ENCODE measurements around the gene HIP1. TPM values are rescaled to one million over a fixed set of nuclear protein-coding genes. Genes with fewer than 3 reads are reported as not detected.
A peak's percentile ranks its signal among the peaks of the same experiment; 100 is the strongest.
"Not testable (repeated sequence)": the region's sequence is repeated elsewhere in the genome, so short reads cannot be mapped to it uniquely, and the experiment has no call there.

Gene HIP1
- total and polyA plus RNA-seq, 5 experiments from 2014 or later: 0.13 to 2.1 (median 1.6) TPM

DNA sequence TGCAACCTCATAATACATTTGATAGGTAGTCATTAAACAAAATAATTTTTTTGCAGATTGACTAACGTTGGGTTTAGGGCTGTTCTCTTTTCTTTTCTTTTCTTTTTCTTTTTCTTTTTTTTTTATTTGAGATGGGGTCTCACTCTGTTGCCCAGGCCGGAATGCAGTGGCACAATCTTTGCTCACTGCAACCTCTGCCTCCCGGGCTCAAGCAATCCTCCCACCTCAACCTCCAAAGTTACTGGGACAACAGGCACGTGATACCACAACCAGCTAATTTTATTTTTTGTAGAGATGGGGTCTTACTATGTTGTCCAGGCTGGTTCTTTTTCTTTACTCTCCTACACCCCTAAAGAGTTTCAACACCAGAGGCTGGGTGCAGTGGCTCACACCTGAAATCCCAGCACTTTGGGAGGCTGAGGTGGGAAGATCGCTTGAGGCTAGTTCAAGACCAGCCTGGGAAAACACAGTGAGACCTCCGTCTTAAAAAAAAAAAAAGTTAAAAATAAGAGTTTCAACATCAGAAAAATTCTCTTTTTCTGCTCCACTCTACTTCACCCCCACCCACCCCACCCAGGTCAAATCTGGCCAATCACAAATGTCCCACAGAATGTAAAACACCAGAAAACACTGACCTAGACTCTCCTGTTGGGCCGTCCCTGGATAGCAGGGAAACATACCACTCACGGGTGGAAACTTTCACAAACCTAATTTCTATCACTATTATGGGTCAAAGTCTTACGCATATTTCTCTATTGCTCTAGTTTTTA, 3.0 kb downstream of the HIP1 start:
- Mint-ChIP-seq H3K4me1 (peaks cover 10 to 56% (median 16%) of the 10 kb centered on the region in 4 donors), H3K36me3 (no peaks in the 10 kb centered on the region), H3K9me3 (no peaks in the 10 kb centered on the region), H3K27me3 (peaks cover 0 to 10% (median 2%) of the 10 kb centered on the region in 5 donors), H3K27ac (no peak overlapping the region), H3K4me3 (no peak overlapping the region)
- DNase-seq (no peak), ATAC-seq (no peak)
- POLR2A ChIA-PET: no interaction called here

DNA sequence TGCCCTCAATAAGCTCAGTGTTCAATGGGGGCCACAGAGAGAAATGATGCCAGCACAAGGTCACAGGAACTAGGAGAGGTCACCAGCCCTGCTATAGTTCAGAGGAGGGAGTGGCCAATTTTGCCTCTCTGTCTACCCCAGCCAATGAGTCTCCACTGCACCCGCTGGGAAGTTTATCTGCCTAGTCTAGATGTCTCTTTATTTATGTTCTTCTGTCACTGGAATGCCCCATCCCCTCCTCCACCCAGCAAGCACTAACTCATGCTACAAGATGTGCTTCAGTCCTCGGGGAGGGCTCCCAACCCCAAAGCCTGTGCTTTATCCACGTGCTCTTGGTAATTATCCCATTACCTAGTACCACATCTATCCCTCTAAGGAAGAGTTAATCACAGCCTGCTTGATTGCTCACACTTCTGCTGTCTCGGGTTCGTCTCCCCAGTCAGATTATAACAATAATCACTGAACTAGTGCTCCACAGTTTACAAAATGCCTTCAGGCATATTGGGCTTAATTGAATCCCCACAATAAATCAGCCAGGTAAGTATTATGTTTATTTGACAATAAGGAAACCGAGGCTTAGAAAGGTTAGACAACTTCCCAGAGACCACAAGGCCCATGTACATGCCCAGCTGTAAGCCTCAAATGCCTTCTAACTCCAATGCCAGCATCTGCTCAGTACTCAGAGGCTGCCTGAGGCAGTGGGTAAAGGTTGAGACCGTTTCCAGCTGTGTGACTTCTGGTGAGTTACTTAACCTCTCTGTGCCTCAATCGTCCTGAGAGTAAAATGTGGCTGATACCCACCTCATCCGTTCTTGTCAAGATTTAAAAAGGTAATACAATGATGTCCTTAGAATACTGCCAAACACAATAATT, 3.9 kb downstream of the HIP1 start:
- POLR2A ChIA-PET: no interaction called here
- H3K9me3 Mint-ChIP-seq: no peaks in the 10 kb centered on the region
- no peak overlapping the region for H3K27ac Mint-ChIP-seq
- no peaks in the 10 kb centered on the region for H3K36me3 Mint-ChIP-seq
- H3K4me3 Mint-ChIP-seq: no peak overlapping the region
- ATAC-seq (no peak), DNase-seq (no peak)
- H3K4me1 Mint-ChIP-seq: peaks cover 13 to 56% (median 17%) of the 10 kb centered on the region in 4 donors
- peaks cover 0 to 10% (median 2%) of the 10 kb centered on the region in 5 donors for H3K27me3 Mint-ChIP-seq

DNA sequence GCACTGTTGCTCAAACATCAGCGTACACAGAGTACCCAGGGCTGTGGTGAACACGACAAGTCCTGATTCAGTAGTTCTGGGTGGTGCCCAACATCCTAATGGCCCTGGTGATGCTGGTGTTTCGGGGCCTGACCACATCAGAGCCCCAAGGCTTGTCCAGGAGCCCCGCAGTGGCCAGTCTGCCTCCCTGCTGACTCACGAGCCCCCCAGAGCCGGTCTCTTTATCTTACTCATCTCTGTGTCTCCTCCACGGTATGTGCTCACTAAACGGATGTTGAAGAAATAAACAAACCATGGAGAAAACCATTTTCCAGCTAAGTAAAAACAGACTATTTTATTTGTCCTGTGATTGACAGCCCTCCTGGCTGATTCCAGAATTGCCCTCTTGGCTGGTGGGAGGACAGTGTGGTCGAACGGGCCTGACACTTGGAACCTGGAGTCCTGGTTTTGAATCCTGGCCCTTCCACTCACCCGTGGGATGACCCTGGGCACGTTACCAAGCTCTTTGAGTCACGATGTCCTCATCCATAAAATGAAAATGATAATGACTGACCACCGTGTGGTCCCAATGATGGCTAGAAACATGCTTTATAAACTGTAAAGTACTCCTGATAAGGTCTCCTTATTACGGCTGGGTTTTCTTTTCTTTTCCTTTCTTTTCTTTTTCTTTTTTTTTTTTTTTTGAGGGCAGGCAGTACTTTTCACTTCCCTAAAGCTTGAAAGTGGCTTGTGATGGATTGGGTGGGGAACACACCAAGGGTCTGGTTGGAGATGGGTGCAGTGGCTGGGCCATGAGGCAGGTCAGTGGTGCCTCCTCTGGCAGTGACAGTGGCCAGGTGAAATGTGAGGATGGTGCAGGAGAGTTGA, 5.7 kb downstream of the HIP1 start:
- H3K36me3 Mint-ChIP-seq: no peaks in the 10 kb centered on the region
- ATAC-seq: no peak
- H3K4me1 Mint-ChIP-seq: peaks cover 13 to 63% (median 23%) of the 10 kb centered on the region in 4 donors
- peak overlapping the region in 2 of 10 donors; percentile 34 for H3K27ac Mint-ChIP-seq
- POLR2A ChIA-PET: interaction anchor here (0.7 kb wide), 1 partner anchor 44 kb away, joined by 3 read pairs; no protein-coding TSS in a partner anchor
- peaks cover 0 to 10% (median 2%) of the 10 kb centered on the region in 5 donors for H3K27me3 Mint-ChIP-seq
- H3K9me3 Mint-ChIP-seq: no peaks in the 10 kb centered on the region
- peak overlapping the region in 2 of 10 donors; percentile 4 to 50 for H3K4me3 Mint-ChIP-seq
- no peak for DNase-seq

DNA sequence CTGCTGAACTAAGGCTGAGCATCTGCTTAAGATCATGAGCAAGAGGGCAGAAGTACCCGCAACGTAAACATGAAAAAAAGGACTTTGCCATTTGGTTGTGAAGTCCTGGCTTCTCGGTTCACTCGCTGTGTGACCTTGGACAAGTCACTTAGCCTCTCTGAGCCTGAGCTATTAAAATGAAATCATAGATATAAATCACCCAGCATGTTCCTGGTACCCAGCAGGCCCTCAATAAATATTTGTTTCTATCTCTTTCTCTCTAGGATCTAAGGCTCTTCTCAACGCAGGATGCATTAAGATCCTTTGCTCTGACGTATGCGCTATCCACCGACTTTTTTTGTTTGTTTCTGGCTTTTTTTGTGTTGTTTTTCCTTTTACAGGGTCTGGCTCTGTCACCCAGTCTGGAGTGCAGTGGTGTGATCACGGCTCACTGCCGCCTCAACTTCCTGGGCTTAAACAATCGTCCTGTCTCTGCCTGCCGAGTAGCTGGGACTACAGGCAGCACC, 6.7 kb downstream of the HIP1 start:
- H3K4me3 Mint-ChIP-seq: peak overlapping the region in 1 of 10 donors; percentile 50
- DNase-seq (no peak), ATAC-seq (no peak)
- H3K4me1 Mint-ChIP-seq: peaks cover 13 to 65% (median 26%) of the 10 kb centered on the region in 4 donors
- POLR2A ChIA-PET: no interaction called here
- peak overlapping the region in 2 of 10 donors; percentile 22 to 34 for H3K27ac Mint-ChIP-seq
- H3K36me3 Mint-ChIP-seq: no peaks in the 10 kb centered on the region
- H3K9me3 Mint-ChIP-seq: no peaks in the 10 kb centered on the region
- peaks cover 0 to 10% (median 2%) of the 10 kb centered on the region in 5 donors for H3K27me3 Mint-ChIP-seq

DNA sequence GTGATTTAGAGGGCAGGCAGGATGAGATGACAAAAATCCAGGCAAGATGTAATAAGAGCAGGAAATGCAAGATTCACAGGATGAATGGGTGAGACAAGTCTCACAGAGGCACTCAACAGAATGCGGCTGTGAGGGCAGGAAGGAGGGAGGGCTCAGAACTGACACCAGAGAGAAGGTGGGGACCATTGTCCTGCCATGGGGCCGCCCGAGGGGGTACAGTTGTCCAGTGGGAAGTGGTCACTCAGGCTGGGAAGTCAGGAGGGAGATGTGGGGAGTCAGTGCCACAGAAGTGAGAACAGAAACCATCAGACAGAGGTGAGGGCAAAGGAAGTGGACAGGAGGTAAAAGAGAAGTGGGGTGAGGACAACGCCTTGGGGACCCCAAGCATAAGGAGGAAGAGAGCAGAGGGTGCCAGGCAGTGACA, 8.9 kb downstream of the HIP1 start:
- peak in 1 of 10 donors; percentile 8 for DNase-seq
- no peak for ATAC-seq
- H3K9me3 Mint-ChIP-seq: no peaks in the 10 kb centered on the region
- H3K36me3 Mint-ChIP-seq: no peaks in the 10 kb centered on the region
- H3K27me3 Mint-ChIP-seq: peaks cover 0 to 6% (median 2%) of the 10 kb centered on the region in 5 donors
- peak overlapping the region in 7 of 10 donors; percentile 1 to 83 (median 24) for H3K4me3 Mint-ChIP-seq
- H3K27ac Mint-ChIP-seq: peak overlapping the region in 9 of 10 donors; percentile 5 to 87 (median 48)
- POLR2A ChIA-PET: interaction anchor here (0.6 kb wide), 1 partner anchor 9 kb away, joined by 3 read pairs; the partner anchor contains the start of gene HIP1
- H3K4me1 Mint-ChIP-seq: peaks cover 13 to 76% (median 25%) of the 10 kb centered on the region in 4 donors

DNA sequence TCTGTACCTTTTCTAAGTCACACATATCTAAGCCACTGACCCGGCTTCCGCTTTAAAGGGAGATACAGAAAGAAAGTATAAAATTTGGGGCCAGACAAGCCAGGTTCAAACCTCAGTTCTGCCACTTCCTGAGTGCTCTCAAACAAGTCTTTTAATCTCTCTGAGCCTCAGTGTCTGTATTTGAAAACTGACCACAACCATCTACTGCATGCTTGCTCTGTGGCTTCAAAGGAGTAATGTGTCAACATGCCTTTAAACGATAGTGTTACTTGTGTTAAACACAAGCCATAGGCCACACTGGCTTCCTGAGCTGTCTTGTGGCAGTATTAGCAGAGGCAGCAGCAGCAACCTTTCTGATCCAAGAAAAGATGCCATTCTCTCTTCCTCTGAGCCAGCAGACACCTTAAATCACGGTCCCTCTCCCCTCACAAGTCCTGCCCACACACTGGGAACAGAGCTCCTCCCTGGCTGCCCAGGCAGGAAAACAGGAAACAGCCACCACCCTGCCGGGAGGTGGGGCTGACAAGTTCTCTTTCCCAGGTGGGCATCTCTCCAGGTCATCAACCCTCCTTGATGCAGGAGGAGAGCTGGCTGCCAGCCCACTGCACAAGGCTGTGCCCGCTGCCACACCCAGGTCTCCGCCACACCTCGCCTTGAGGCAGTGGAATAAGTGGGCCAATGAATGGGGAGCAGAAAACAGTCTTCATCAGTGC, 10.7 kb downstream of the HIP1 start:
- Mint-ChIP-seq H3K36me3 (no peaks in the 10 kb centered on the region), H3K4me3 (peak overlapping the region; percentile 39 to 71 (median 48)), H3K9me3 (no peaks in the 10 kb centered on the region), H3K4me1 (peaks cover 12 to 76% (median 25%) of the 10 kb centered on the region in 4 donors), H3K27me3 (peaks cover 0 to under 1% (median 0%) of the 10 kb centered on the region in 5 donors), H3K27ac (peak overlapping the region; percentile 45 to 92 (median 78))
- POLR2A ChIA-PET: interaction anchor here (0.6 to 0.7 kb wide), 5 partner anchors 9 to 177 kb away, joined by 3 to 5 read pairs (median 4); no protein-coding TSS in a partner anchor
- ATAC-seq (peak; percentile 81 to 83), DNase-seq (peak in 6 of 10 donors; percentile 19 to 59 (median 32))

DNA sequence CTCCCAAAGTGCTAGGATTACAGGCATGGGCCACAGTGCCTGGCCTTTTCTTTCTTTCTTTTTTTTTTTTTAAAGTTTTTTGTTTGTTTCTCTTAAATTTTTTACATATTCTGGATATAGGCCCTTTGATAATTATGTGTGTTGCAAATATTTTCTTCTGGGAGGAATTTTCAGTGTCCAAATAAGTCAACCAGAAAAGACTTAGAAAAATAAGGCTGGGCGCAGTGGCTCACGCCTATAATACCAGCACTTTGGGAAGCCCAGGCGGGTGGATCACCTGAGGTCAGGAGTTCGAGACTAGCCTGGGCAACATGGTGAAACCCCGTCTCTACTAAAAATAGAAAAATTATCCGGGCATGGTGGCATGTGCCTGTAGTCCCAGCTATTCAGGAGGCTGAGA, 11.4 kb downstream of the HIP1 start:
- not testable (repeated sequence) for H3K36me3 Mint-ChIP-seq, DNase-seq, H3K27me3 Mint-ChIP-seq, ATAC-seq, H3K9me3 Mint-ChIP-seq
- peaks cover 12 to 70% (median 25%) of the 10 kb centered on the region in 4 donors for H3K4me1 Mint-ChIP-seq
- peak overlapping the region in 2 of 10 donors; percentile 61 to 71 for H3K4me3 Mint-ChIP-seq
- POLR2A ChIA-PET: interaction anchor here (0.7 kb wide), 1 partner anchor 10 kb away, joined by 4 read pairs; no protein-coding TSS in a partner anchor
- H3K27ac Mint-ChIP-seq: peak overlapping the region in 8 of 10 donors; percentile 47 to 92 (median 80)

DNA sequence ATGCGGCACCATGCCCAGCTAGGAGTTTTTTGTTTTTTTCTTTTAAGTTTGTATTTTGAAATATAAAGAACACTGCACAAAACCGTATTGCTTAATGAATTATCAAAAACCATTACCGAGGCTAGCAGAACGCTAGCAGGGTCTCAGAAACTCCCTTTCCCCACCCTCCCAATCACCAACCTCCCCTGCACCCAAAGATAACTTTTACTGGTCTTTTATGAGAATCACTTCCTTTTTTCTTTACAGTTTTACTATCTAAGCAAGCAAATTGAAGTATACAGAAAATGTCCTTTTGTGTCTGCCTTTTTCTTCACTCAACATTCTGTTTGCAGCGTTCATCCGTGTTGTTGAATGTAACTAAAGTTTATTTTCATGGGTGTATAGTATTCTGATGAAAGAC, 13.4 kb downstream of the HIP1 start:
- no peak for ATAC-seq
- H3K27me3 Mint-ChIP-seq: no peaks in the 10 kb centered on the region

DNA sequence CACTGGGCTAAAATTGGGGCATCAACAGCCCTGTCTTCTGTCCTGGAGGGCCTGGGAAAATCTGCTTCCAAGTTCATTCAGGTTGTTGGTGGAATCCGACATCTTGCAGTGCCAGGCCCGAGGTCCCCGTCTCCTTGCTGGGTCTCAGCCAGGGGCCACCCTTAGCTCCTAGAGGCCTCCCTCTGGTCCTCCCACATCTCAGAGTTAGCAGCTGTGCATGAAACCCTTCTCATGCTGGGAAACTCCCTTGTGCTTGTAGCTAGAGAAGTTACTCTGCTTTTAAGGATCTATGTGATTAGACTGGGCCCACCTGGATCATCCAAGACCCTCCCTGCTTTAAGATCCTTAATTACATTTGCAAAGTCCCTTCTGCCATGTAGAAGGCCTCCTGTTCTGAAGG, 15.3 kb downstream of the HIP1 start:
- Mint-ChIP-seq H3K9me3 (no peaks in the 10 kb centered on the region), H3K4me3 (peak overlapping the region in 1 of 10 donors; percentile 19), H3K27me3 (no peaks in the 10 kb centered on the region), H3K27ac (peak overlapping the region in 1 of 10 donors; percentile 15), H3K36me3 (no peaks in the 10 kb centered on the region), H3K4me1 (peaks cover 1 to 35% (median 10%) of the 10 kb centered on the region in 4 donors)
- DNase-seq: no peak
- no peak for ATAC-seq
- POLR2A ChIA-PET: no interaction called here

More for the DNA sequence above, 13.4 kb downstream of the HIP1 start:
- Mint-ChIP-seq H3K9me3 (no peaks in the 10 kb centered on the region), H3K4me1 (peaks cover 10 to 53% (median 24%) of the 10 kb centered on the region in 4 donors), H3K27ac (peak overlapping the region in 1 of 10 donors; percentile 61), H3K36me3 (no peaks in the 10 kb centered on the region), H3K4me3 (no peak overlapping the region)
- POLR2A ChIA-PET: no interaction called here
- DNase-seq: no peak

DNA sequence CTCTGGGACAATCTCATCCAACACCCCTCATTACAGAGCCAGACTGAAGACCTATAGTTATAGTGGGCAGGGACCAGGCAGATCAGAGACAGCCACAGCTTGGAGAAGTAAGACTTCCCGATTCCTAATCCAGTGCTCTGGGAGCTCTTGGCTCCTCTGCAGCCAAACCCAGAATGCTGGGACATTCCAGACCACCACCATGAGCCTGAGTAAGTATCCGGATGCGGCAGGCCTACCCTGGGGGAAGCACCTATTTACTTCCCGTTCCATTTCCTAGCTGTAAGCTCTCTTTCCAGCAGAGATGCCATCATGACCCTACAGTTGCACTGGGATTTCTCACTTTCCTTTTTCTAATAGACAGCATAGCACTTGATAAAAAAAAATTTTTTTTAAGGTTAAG, 16.4 kb downstream of the HIP1 start:
- ATAC-seq: no peak
- POLR2A ChIA-PET: no interaction called here
- Mint-ChIP-seq H3K9me3 (no peaks in the 10 kb centered on the region), H3K27me3 (no peaks in the 10 kb centered on the region), H3K4me3 (no peak overlapping the region), H3K27ac (no peak overlapping the region), H3K4me1 (peaks cover 0 to 24% (median under 1%) of the 10 kb centered on the region in 4 donors), H3K36me3 (no peaks in the 10 kb centered on the region)
- DNase-seq: no peak

DNA sequence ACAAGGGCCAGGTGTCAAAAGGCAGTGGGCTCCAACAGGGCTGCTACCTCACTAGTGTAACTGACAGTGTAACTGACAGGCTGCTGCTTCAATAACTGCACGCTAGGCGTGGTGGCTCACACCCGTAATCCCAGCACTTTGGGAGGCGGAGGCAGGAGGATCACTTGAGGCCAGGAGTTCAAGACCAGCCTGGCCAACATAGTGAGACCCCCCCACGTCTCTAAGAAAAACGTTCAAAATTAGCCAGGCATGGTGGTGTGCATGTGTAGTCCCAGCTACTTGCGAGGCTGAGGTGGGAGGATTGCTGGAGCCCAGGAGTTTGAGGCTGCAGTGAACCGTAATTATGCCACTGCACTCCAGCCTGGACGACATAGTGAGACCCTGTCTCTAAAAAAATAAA, 16.8 kb downstream of the HIP1 start:
- ATAC-seq, H3K36me3 Mint-ChIP-seq, H3K27ac Mint-ChIP-seq, H3K27me3 Mint-ChIP-seq, H3K9me3 Mint-ChIP-seq, DNase-seq, H3K4me3 Mint-ChIP-seq, POLR2A ChIA-PET: not testable (repeated sequence)
- H3K4me1 Mint-ChIP-seq: peaks cover 0 to 20% (median under 1%) of the 10 kb centered on the region in 4 donors

Measured in naive thymus-derived CD8-positive, alpha-beta T cell (primary cell).